Neutrophil (primary cell): Measurements from ENCODE around the gene LRRC74B.

ENCODE experiments used
- H3K27ac ChIP-seq: fragments of 200-600 bp; sonication (generic); 2 replicates; pipeline ENCODE4 v1.5.1; 2016; ENCODE audit warnings: mild to moderate bottlenecking, moderate library complexity
- H3K27me3 ChIP-seq: fragments of 200-600 bp; sonication (generic); 2 replicates; pipeline ENCODE4 v1.6.0; 2016; ENCODE audit warnings: mild to moderate bottlenecking
- H3K36me3 ChIP-seq: fragments of 200-600 bp; sonication (generic); 2 replicates; pipeline ENCODE4 v1.5.1; 2017
- H3K4me1 ChIP-seq, 2 experiments: fragments of 200-600 bp in 1 of 2; sonication (generic) in 1 of 2; 1 replicate in 1 of 2; 2 replicates in 1 of 2; pipeline versions ENCODE4 v1.5.1 to v1.6.1; 2013 to 2016; ENCODE audit warnings: low read depth in 1 of 2, low read length in 1 of 2, mild to moderate bottlenecking in 1 of 2, moderate library complexity in 1 of 2; ENCODE audit not compliant: control insufficient read depth in 1 of 2, insufficient read depth in 1 of 2
- H3K4me3 ChIP-seq, 2 experiments: fragments of 200-600 bp in 1 of 2; sonication (generic) in 1 of 2; 1 replicate in 1 of 2; 2 replicates in 1 of 2; pipeline ENCODE4 v1.5.1; 2013 to 2016; ENCODE audit warnings: low read depth in 1 of 2, low read length in 1 of 2, mild to moderate bottlenecking in 1 of 2, moderate library complexity in 1 of 2
- H3K9me3 ChIP-seq: fragments of 200-600 bp; sonication (generic); 2 replicates; pipeline ENCODE4 v1.5.1; 2016
- CTCF ChIP-seq: fragments of 200-600 bp; sonication (generic); IDR thresholded peaks from 2 replicates; pipeline ENCODE4 v1.5.1; 2016; ENCODE audit warnings: antibody characterized with exemption

LRRC74B gene

GRCh38 chr22:21016644-21017420 lies 28.9 kb upstream of the LRRC74B start:
- no peaks in the 10 kb centered on the region for H3K36me3 ChIP-seq
- no peak overlapping the region for H3K27ac ChIP-seq
- H3K4me1 ChIP-seq = peaks cover 11 to 13% of the 10 kb centered on the region in 2 experiments
- H3K4me3 ChIP-seq = no peak overlapping the region
- no peak for TF ChIP-seq CTCF
- H3K27me3 ChIP-seq = peaks cover 61% of the 10 kb centered on the region
- H3K9me3 ChIP-seq = no peaks in the 10 kb centered on the region

- H3K27me3 ChIP-seq = peaks cover 47% of the 10 kb centered on the region
- H3K4me3 ChIP-seq = no peak overlapping the region
- TF ChIP-seq CTCF = no peak
- peaks cover 11 to 13% of the 10 kb centered on the region in 2 experiments for H3K4me1 ChIP-seq
- H3K27ac ChIP-seq = no peak overlapping the region
- H3K9me3 ChIP-seq = no peaks in the 10 kb centered on the region
- no peaks in the 10 kb centered on the region for H3K36me3 ChIP-seq
Observed at GRCh38 chr22:21018314-21018713, 27.4 kb upstream of the LRRC74B start.

- TF ChIP-seq CTCF = no peak
- no peak overlapping the region for H3K27ac ChIP-seq
- H3K4me3 ChIP-seq = no peak overlapping the region
- H3K9me3 ChIP-seq = no peaks in the 10 kb centered on the region
- H3K27me3 ChIP-seq = peaks cover 21% of the 10 kb centered on the region
- no peaks in the 10 kb centered on the region for H3K36me3 ChIP-seq
- no peaks in the 10 kb centered on the region for H3K4me1 ChIP-seq
Observed at GRCh38 chr22:21020802-21021429, 24.8 kb upstream of the LRRC74B start.

GRCh38 chr22:21022507-21022906 lies 23.2 kb upstream of the LRRC74B start:
- no peak for TF ChIP-seq CTCF
- H3K4me3 ChIP-seq = no peak overlapping the region
- no peaks in the 10 kb centered on the region for H3K9me3 ChIP-seq
- peaks cover 7% of the 10 kb centered on the region for H3K27me3 ChIP-seq
- no peaks in the 10 kb centered on the region for H3K4me1 ChIP-seq
- H3K27ac ChIP-seq = no peak overlapping the region
- no peaks in the 10 kb centered on the region for H3K36me3 ChIP-seq

- Histone ChIP-seq H3K27ac (no peak overlapping the region), H3K4me3 (no peak overlapping the region), H3K36me3 (no peaks in the 10 kb centered on the region), H3K4me1 (no peaks in the 10 kb centered on the region), H3K27me3 (peaks cover 7% of the 10 kb centered on the region), H3K9me3 (no peaks in the 10 kb centered on the region)
- no peak for TF ChIP-seq CTCF
Observed at GRCh38 chr22:21022955-21023614, 22.7 kb upstream of the LRRC74B start.
